ENCODE measurements around the gene ANAPC15.

Gene ANAPC15

DNA sequence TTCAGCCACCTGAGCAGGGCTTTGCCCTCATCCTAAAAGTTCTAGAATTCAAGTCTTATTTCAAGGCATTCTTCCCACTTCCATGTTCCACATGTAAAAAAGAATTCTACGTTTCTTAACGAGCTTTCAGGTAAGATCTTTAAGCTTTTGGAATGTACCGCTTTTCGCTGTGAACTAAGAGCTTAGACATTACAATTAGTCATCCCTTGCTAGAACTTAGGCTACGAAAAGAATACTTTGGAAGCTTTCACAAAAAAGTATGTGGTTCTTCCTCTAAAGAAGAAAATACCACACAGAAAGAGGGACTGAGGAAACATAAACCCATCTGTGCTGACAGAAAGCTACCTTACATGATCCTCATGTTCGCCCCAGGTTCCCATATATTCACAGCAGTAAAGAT lies 34.0 kb downstream of the ANAPC15 start:
- TF ChIP-seq EP300 (IDR thresholded peaks at IDR 0.05; ENCODE audit: borderline replicate concordance) (no peak), RAD21 (IDR thresholded peaks at IDR 0.05; ENCODE audit: low read depth) (no peak), ZBTB7A (IDR thresholded peaks at IDR 0.05; ENCODE audit: low read depth) (no peak), TCF12 (IDR thresholded peaks at IDR 0.05; ENCODE audit: low read depth) (no peak), CEBPB (IDR thresholded peaks at IDR 0.05) (no peak), CREB1 (IDR thresholded peaks at IDR 0.05; ENCODE audit: low read depth) (no peak)
- TF ChIP-seq, protein P1, sequence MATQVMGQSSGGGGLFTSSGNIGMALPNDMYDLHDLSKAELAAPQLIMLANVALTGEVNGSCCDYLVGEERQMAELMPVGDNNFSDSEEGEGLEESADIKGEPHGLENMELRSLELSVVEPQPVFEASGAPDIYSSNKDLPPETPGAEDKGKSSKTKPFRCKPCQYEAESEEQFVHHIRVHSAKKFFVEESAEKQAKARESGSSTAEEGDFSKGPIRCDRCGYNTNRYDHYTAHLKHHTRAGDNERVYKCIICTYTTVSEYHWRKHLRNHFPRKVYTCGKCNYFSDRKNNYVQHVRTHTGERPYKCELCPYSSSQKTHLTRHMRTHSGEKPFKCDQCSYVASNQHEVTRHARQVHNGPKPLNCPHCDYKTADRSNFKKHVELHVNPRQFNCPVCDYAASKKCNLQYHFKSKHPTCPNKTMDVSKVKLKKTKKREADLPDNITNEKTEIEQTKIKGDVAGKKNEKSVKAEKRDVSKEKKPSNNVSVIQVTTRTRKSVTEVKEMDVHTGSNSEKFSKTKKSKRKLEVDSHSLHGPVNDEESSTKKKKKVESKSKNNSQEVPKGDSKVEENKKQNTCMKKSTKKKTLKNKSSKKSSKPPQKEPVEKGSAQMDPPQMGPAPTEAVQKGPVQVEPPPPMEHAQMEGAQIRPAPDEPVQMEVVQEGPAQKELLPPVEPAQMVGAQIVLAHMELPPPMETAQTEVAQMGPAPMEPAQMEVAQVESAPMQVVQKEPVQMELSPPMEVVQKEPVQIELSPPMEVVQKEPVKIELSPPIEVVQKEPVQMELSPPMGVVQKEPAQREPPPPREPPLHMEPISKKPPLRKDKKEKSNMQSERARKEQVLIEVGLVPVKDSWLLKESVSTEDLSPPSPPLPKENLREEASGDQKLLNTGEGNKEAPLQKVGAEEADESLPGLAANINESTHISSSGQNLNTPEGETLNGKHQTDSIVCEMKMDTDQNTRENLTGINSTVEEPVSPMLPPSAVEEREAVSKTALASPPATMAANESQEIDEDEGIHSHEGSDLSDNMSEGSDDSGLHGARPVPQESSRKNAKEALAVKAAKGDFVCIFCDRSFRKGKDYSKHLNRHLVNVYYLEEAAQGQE (IDR thresholded peaks at IDR 0.05; ENCODE audit: low read depth): no peak

DNA sequence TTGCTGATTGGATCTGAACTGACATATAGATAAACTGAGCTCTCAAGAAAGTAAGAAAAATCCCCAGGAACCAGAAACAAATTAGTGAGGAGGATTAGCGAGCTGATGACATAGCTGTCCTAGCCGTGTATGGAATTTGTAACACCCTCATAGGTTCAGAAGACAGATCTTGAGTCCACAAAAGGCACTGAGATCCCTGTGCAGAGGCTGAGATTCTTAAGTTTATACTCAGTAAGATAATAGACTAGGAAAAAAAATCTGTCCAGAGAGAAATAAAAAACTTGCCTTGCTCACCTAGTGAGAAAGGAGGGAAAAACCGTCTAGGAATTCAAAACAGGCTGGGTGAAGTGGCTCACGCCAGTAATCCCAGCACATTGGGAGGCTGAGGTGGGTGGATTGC lies 36.7 kb downstream of the ANAPC15 start:
- no peak for TF ChIP-seq ZBTB7A (IDR thresholded peaks at IDR 0.05; ENCODE audit: low read depth)
- TF ChIP-seq NFIC (IDR thresholded peaks at IDR 0.05): no peak
- TF ChIP-seq EGR1 (IDR thresholded peaks at IDR 0.05): no peak
- TF ChIP-seq TAF1 (IDR thresholded peaks at IDR 0.05; ENCODE audit: low read depth): no peak
- no peak for TF ChIP-seq YY1 (IDR thresholded peaks at IDR 0.05; ENCODE audit: low read depth)
- TF ChIP-seq, protein P1 (IDR thresholded peaks at IDR 0.05; ENCODE audit: low read depth): no peak
- TF ChIP-seq, protein P2, sequence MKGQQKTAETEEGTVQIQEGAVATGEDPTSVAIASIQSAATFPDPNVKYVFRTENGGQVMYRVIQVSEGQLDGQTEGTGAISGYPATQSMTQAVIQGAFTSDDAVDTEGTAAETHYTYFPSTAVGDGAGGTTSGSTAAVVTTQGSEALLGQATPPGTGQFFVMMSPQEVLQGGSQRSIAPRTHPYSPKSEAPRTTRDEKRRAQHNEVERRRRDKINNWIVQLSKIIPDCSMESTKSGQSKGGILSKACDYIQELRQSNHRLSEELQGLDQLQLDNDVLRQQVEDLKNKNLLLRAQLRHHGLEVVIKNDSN (IDR thresholded peaks at IDR 0.05): no peak
- no peak for TF ChIP-seq CEBPB (IDR thresholded peaks at IDR 0.05)
- TF ChIP-seq TCF12 (IDR thresholded peaks at IDR 0.05; ENCODE audit: low read depth): no peak
- no peak for TF ChIP-seq EP300 (IDR thresholded peaks at IDR 0.05; ENCODE audit: borderline replicate concordance)
- TF ChIP-seq TEAD4 (IDR thresholded peaks at IDR 0.05): no peak

DNA sequence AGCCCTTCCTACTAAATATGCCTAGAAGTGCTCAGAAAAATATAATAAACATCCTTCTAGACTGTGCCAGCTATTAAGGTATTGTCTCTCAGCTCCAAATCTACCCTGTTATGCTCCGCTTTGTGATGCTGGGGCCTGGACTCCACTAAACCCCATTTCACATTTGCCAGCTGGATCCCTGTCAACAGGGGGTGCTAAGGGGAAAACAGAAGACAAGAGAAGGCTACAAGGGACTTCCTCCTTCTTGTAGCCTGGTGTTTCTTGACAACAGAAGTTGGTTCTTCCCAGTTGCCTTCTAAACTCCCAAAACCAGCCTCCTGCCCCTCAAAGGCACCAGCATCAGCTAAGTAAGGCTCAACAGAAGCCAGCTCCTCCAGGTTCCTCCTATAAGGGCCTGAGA lies 37.4 kb downstream of the ANAPC15 start:
- TF ChIP-seq, protein P1 (IDR thresholded peaks at IDR 0.05; ENCODE audit: low read depth): no peak
- TF ChIP-seq EGR1 (IDR thresholded peaks at IDR 0.05): no peak
- no peak for TF ChIP-seq ZBTB7A (IDR thresholded peaks at IDR 0.05; ENCODE audit: low read depth)
- TF ChIP-seq RAD21 (IDR thresholded peaks at IDR 0.05; ENCODE audit: low read depth): no peak
- TF ChIP-seq EP300 (IDR thresholded peaks at IDR 0.05; ENCODE audit: borderline replicate concordance): no peak

DNA sequence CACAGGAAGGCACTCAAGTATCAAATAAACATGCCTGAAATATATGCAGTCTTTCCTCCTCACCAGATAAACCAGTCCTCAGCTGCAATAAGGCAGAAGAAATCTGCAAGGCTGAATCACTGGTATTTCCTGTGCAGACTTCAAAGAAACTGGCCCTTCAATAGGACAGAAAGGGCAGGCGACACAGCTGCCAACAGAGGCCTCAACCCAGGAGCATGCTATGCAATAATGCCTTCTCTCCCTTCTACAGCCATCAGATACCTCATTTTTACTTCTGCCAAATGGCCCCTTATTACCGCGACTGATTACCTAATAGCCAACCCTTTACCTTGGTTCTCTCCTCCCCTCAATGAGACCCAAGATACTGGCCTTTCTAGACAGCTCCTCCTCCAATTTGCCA lies 40.1 kb downstream of the ANAPC15 start:
- TF ChIP-seq, protein P1 (IDR thresholded peaks at IDR 0.05; ENCODE audit: low read depth): no peak
- TF ChIP-seq EP300 (IDR thresholded peaks at IDR 0.05; ENCODE audit: borderline replicate concordance) (peak; percentile 21; the same call in 1 of the 2 replicates), CEBPB (IDR thresholded peaks at IDR 0.05) (peak; percentile 27; the same call in 1 of the 2 replicates), TAF1 (IDR thresholded peaks at IDR 0.05; ENCODE audit: low read depth) (no peak)
- TF ChIP-seq, protein P3, sequence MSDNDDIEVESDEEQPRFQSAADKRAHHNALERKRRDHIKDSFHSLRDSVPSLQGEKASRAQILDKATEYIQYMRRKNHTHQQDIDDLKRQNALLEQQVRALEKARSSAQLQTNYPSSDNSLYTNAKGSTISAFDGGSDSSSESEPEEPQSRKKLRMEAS (IDR thresholded peaks at IDR 0.05): peak; percentile 28; the same call in 1 of the 2 replicates

DNA sequence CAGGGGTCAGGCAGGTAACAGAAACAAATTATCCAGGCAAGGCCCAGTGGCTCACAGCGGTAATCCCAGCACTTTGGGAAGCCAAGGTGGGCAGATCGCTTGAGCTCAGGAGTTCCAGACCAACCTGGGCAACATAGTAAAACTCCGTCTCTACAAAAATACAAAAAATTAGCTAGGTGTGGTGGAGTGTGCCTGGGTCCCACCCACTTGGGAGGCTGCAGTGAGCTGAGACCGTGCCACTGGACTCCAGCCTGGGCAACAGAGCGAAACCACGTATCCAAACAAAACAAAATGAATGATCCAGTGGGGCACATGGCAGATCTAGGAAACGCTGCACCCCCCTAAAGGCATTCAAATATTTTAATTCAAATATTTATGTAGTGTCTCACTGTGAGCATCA lies 42.0 kb downstream of the ANAPC15 start:
- TF ChIP-seq ZBTB7A (IDR thresholded peaks at IDR 0.05; ENCODE audit: low read depth): no peak
- no peak for TF ChIP-seq EGR1 (IDR thresholded peaks at IDR 0.05)
- peak; percentile 46 for TF ChIP-seq NFIC (IDR thresholded peaks at IDR 0.05)
- no peak for TF ChIP-seq TAF1 (IDR thresholded peaks at IDR 0.05; ENCODE audit: low read depth)
- TF ChIP-seq TEAD4 (IDR thresholded peaks at IDR 0.05): 0 out of 2 replicates have a peak, but pooled peaks have one; percentile 7
- TF ChIP-seq, protein P3 (IDR thresholded peaks at IDR 0.05): peak; percentile 37; the same call in 1 of the 2 replicates
- TF ChIP-seq EP300 (IDR thresholded peaks at IDR 0.05; ENCODE audit: borderline replicate concordance): no peak
- TF ChIP-seq, protein P2 (IDR thresholded peaks at IDR 0.05): no peak
